Esophagus squamous epithelium (tissue), 5 donors: ENCODE results near the gene TAF4B. TPM values are rescaled to one million over a fixed set of nuclear protein-coding genes. Genes with fewer than 3 reads are reported as not detected.
"Not testable (repeated sequence)": the region's sequence is repeated elsewhere in the genome, so short reads cannot be mapped to it uniquely, and the experiment has no call there.

Experiments
- DNase-seq: peaks from one replicate; lab custom pipeline; 2025; lab: John Stamatoyannopoulos, UW
- H3K27ac ChIP-seq, 4 donors: fragments of 200-600 bp; sonication (generic); one replicate each; pipeline ENCODE4 v1.5.1; 2016 to 2019; ENCODE audit warnings: mild to moderate bottlenecking in 1 of 4
- H3K27me3 ChIP-seq, 4 donors: fragments of 200-600 bp; sonication (generic); 1 replicate in 3 of 4; 2 replicates in 1 of 4; pipeline versions ENCODE4 v1.5.1 to v1.6.0; 2017 to 2021; ENCODE audit warnings: antibody characterized with exemption in 1 of 4
- H3K36me3 ChIP-seq, 3 donors: fragments of 200-600 bp; sonication (generic); one replicate each; pipeline ENCODE4 v1.5.1; 2016 to 2019
- H3K4me1 ChIP-seq, 3 donors: fragments of 200-600 bp; sonication (generic); one replicate each; pipeline ENCODE4 v1.5.1; 2017 to 2019
- H3K4me3 ChIP-seq, 4 donors: fragments of 200-600 bp; sonication (generic); 1 replicate in 3 of 4; 2 replicates in 1 of 4; pipeline ENCODE4 v1.5.1; 2016 to 2019; ENCODE audit warnings: mild to moderate bottlenecking in 2 of 4, moderate library complexity in 1 of 4
- H3K9me3 ChIP-seq, 3 donors: fragments of 200-600 bp; sonication (generic); one replicate each; pipeline ENCODE4 v1.5.1; 2016 to 2019
- CTCF ChIP-seq, 6 experiments: fragments of 450-650 bp in 4 of 6; fragments of 200-600 bp in 2 of 6; sonication (generic) in 2 of 6; IDR thresholded peaks; one replicate each; pipeline ENCODE4 v1.5.1; 2016 to 2019; ENCODE audit warnings: antibody characterized with exemption in 6 of 6, mild to moderate bottlenecking in 4 of 6, moderate library complexity in 4 of 6
- POLR2A ChIP-seq, 4 donors: fragments of 450-650 bp; IDR thresholded peaks; one replicate each; pipeline ENCODE4 v1.6.1; 2017; ENCODE audit warnings: antibody characterized with exemption in 4 of 4, mild to moderate bottlenecking in 4 of 4, moderate library complexity in 3 of 4
- WGBS, 2 donors: methylation state at CpG; one replicate each; pipeline ENCODE4 v1.1.5; 2018; 5-methylcytosine and 5-hydroxymethylcytosine counted together
- intact Hi-C: fragments of 100-400 bp; cut with DNase I; formaldehyde crosslinking; loops from one replicate; pipeline ENCODE4 v1.15.0; 2022
- total RNA-seq, 4 donors: library from RNA; depleted of rRNA; stranded (reverse); fragments of >200 nt; gene quantifications; one replicate each; pipeline ENCODE4 v1.1.0, GENCODE V29; 2016
- donor health status: DM: yes; HTN: yes; CAD: no.

Gene TAF4B
- total RNA-seq, 4 donors from 2014 or later: 5.9 to 20.2 (median 7.0) TPM

- intact Hi-C loops: no loop called here
- Histone ChIP-seq H3K4me1 (no peaks in the 10 kb centered on the region), H3K27ac (no peak overlapping the region), H3K4me3 (no peak overlapping the region), H3K27me3 (no peaks in the 10 kb centered on the region), H3K9me3 (no peaks in the 10 kb centered on the region), H3K36me3 (no peaks in the 10 kb centered on the region)
- TF ChIP-seq CTCF (IDR thresholded peaks at IDR 0.05) (no peak), POLR2A (IDR thresholded peaks at IDR 0.05) (no peak)
- 65 to 88% methylated on average over 5 of the region's 5 CpGs for WGBS, 2 donors
- DNase-seq: no peak
Measured at GRCh38 chr18:26432651-26433424, 206.6 kb downstream of the TAF4B start.

DNA sequence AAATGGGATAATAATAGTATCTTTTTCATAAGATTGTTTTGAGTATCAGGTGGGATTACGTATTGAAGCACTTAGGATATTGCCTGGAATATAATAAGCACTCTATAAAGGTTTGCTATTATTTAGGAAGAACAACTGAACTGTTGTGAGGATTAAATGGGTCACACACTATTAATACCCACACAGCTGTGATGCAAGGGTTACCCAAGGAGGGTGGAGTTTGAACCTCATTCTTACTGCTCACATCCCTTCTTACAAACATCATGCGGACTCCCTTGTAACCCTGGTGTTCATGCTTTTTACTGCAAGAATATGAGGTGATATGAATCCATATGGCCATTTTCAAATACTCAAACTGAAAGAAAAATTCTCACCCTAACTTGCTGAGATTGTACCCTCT, 208.6 kb downstream of the TAF4B start:
- TF ChIP-seq POLR2A (IDR thresholded peaks at IDR 0.05): no peak
- TF ChIP-seq CTCF (IDR thresholded peaks at IDR 0.05): no peak
- H3K4me3 ChIP-seq: no peak overlapping the region
- H3K9me3 ChIP-seq: no peaks in the 10 kb centered on the region
- no peak overlapping the region for H3K27ac ChIP-seq
- intact Hi-C loops: no loop called here
- H3K27me3 ChIP-seq: no peaks in the 10 kb centered on the region
- WGBS, 2 donors: 70 to 85% methylated on average over 2 of the region's 2 CpGs
- no peaks in the 10 kb centered on the region for H3K36me3 ChIP-seq
- no peak for DNase-seq
- no peaks in the 10 kb centered on the region for H3K4me1 ChIP-seq

DNA sequence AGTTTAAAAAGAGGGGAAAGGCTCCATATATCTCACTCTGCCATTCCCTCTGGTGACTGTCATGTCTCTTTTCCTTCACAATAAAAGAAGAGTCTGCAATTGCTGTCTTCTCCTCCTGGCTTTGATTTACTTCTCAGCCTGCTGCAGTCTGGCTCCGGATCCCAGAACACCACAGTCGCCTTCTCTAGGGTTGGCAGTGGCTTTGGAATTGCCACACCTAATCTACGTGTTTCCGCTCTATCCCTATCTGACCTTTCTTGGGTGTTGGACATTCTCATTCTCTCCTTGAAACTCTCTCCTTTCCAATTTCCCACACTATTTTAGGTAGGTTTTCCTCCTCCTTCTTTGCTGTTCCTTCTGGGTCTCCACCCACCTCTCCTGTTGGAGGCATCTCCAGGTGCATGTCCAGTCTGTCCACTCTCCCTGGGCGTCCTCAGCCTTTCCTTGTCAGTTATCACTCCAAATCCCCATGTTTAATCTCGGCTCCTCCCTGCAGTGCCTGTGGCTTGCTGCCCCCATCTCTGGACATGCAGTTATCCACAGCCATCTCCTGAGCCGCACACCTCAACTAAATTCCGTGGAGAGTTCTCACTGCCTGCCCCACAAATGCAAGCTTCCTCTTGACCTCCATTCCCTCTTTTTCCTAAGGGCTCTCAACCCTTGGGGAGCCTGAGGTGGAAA, 209.3 kb downstream of the TAF4B start:
- Histone ChIP-seq H3K4me1 (peaks cover 0 to 6% (median 0%) of the 10 kb centered on the region in 3 donors), H3K27ac (no peak overlapping the region), H3K27me3 (no peaks in the 10 kb centered on the region), H3K9me3 (no peaks in the 10 kb centered on the region), H3K4me3 (no peak overlapping the region), H3K36me3 (no peaks in the 10 kb centered on the region)
- TF ChIP-seq POLR2A (IDR thresholded peaks at IDR 0.05): no peak
- no peak for TF ChIP-seq CTCF (IDR thresholded peaks at IDR 0.05)
- intact Hi-C loops: no loop called here
- DNase-seq: no peak
- 84 to 93% methylated on average over 8 of the region's 8 CpGs for WGBS, 2 donors

DNA sequence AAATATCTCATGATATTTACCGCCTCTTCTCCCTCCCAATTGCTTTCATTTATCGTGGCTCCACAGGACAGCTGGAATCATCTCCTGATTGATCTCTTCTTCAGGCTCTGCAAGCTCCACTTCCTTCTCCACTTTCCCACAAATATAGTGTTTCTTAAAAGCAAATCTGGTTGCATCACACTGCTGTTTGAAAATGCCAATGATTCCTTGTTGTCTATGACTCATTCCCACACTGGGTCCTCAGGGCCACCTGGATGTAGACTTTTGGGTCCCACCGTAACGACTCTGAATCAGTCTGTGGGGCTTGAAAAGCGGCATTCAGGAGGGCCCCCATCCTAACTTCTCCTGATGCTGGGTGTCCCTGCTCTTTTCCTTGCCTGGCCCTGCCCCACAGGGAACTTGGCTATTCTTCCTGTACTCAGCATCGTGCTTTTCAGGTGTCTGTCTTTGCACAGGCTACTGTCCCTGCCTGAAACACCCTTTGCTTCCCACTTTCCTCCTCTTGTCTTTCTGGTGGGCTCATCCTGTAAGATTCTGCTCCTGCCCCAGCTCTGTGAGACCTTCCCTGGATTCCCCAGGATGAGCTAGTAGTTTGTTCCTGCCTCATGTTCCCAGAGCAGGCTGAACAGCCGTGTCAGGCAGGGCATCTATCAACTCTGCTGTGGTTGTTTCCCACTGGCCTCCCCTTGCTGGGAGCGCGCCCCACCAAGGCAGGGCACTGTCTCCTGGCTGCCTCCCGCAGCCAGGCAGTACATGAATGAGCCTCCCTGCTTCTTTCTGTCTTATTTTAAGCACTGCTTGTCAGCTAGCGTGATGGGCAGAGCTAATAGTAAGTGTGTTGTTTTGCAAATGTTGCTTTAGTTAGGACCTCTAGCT, 210.2 kb downstream of the TAF4B start:
- no peak overlapping the region for H3K27ac ChIP-seq
- 51 to 56% methylated on average over 8 to 11 of the region's 11 CpGs for WGBS, 2 donors
- intact Hi-C loops: no loop called here
- TF ChIP-seq CTCF (IDR thresholded peaks at IDR 0.05): no peak
- TF ChIP-seq POLR2A (IDR thresholded peaks at IDR 0.05): no peak
- no peak for DNase-seq
- no peaks in the 10 kb centered on the region for H3K9me3 ChIP-seq
- H3K4me1 ChIP-seq: peaks cover 0 to 13% (median 0%) of the 10 kb centered on the region in 3 donors
- no peaks in the 10 kb centered on the region for H3K27me3 ChIP-seq
- H3K36me3 ChIP-seq: no peaks in the 10 kb centered on the region
- H3K4me3 ChIP-seq: no peak overlapping the region

- peaks cover 0 to 25% (median 0%) of the 10 kb centered on the region in 3 donors for H3K4me1 ChIP-seq
- H3K27me3 ChIP-seq, H3K9me3 ChIP-seq, H3K36me3 ChIP-seq, H3K27ac ChIP-seq, H3K4me3 ChIP-seq, intact Hi-C loops, DNase-seq: not testable (repeated sequence)
- 80 to 91% methylated on average over 2 to 3 of the region's 3 CpGs for WGBS, 2 donors
Measured at GRCh38 chr18:26437634-26438033, 211.4 kb downstream of the TAF4B start.
